Retinal pigment epithelial cell (primary cell): ENCODE results near the gene PTPRA.

Experiments used
- DNase-seq: peaks from one replicate; pipeline ENCODE4 v3.0.0-alpha.2; 2010; ENCODE audit warnings: low read depth
- H3K4me3 ChIP-seq: 2 replicates; pipeline ENCODE4 v1.5.1; 2011; ENCODE audit warnings: mild to moderate bottlenecking, low read length, control low read depth, moderate library complexity
- TF ChIP-seq, protein P1 (sequence below): conservative IDR thresholded peaks from 2 replicates; pipeline ENCODE4 v1.5.1; 2011; ENCODE audit warnings: low read depth, low read length, control low read depth, inconsistent platforms

PTPRA gene

DNA sequence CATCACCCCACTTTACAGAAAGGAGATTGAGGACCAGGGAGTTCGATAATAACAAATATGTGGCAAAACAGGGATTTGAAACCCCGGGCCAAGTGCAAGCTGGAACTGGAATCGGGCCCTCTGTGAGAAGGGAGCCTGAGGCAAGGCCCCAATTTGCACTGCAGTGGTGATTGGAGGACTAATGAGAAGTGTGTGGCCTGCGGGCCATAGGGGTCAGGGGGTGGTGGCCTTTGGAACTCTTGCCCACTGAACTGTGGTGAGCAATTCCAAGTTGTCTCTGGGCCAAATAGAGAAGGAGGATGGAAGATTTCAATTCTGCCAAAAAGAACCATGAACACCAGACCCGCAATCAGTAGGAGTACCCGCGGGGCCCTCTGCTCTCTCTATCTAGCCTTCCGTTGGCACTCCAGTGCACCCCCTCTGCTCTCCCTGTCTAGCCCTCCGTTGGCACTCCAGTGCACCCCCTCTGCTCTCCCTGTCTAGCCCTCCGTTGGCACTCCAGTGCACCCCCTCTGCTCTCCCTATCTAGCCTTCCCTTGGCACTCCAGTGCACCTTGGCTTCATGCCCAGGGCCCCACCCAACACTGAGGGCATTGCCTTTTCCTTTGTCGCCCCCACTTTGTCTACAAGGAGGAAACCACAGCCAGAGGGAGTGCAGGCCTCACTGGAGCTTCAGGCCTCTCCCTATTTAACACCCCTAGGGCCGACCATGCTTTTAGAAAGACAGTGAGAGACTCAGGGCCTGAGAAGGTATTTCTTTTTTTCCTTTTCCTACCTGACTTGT is 6.0 kb upstream of the PTPRA start:
- TF ChIP-seq, protein P1, sequence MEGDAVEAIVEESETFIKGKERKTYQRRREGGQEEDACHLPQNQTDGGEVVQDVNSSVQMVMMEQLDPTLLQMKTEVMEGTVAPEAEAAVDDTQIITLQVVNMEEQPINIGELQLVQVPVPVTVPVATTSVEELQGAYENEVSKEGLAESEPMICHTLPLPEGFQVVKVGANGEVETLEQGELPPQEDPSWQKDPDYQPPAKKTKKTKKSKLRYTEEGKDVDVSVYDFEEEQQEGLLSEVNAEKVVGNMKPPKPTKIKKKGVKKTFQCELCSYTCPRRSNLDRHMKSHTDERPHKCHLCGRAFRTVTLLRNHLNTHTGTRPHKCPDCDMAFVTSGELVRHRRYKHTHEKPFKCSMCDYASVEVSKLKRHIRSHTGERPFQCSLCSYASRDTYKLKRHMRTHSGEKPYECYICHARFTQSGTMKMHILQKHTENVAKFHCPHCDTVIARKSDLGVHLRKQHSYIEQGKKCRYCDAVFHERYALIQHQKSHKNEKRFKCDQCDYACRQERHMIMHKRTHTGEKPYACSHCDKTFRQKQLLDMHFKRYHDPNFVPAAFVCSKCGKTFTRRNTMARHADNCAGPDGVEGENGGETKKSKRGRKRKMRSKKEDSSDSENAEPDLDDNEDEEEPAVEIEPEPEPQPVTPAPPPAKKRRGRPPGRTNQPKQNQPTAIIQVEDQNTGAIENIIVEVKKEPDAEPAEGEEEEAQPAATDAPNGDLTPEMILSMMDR, result no peak
- H3K4me3 ChIP-seq, result no peak overlapping the region
- DNase-seq, result no peak

DNA sequence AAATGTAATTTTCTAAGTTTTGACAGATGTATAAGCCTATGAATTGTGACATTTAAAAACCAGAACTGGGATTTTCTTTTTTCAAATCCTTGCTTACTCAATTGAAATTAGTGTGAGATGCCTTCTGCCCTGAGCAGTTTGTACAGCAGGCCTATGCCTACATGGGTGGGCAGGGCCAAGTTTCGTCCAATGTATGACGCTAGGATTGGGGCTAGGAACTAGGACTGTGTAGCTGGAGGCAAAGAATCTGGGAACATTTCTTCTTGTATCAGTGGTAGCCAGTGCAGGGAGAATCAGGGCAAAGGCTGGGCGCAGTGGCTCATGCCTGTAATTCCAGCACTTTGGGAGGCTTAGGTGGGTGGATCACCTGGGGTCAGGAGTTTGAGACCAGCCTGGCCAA is 3.9 kb upstream of the PTPRA start:
- no peak for DNase-seq
- TF ChIP-seq, protein P1, result no peak
- no peak overlapping the region for H3K4me3 ChIP-seq

DNA sequence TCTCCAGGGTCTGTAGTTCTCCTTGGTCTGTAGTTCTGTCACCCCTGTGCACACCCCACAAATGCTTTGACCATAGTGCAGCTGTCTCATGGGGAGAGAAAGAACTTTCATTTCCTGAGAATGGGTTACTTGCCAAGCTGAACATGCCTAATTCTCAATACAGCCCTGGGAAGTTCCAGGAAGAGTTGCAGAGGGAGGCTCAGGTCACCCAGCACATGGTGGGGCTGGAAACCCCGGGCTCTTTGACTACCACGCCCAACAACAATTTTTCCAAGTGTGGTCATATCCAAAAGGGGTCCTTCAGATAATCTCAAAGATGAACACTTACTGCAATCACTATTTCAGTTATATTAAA is 2.2 kb upstream of the PTPRA start:
- no peak for DNase-seq
- TF ChIP-seq, protein P1, result no peak
- no peak overlapping the region for H3K4me3 ChIP-seq

DNA sequence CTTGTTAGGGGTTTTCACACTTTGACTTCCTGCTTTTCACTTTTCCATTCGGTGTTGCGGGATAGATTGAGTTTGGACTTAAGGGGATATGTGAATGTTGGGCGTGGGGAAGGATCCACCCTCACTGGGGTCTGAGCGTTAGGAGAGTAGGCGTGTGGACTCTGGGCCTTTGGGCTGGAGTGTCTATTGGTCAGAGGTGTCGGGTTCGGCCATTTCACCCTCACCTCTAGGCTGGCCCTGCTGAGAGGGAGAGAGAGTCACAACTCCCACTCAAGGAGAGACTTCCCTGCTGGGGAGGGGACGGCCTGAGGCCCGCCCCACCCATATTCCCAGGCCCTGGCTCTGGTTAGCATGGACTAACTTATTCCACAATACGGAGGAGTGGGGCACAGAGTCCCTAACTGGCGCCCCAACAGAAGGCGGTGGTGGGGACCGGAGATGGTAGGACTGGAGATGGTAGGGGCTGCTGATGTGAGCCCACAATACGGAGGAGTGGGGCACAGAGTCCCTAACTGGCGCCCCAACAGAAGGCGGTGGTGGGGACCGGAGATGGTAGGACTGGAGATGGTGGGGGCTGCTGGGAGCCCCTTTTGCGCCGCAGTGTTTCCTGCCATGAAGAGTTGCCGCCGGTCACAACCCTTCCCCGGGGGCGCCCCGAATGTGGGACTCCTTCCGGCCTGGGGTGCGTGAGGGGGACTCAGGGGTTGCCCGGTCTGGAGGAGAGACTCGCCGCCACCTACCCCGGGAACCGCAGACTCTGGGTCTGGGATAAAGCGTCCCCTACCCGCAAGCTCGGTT is 1.4 kb upstream of the PTPRA start:
- TF ChIP-seq, protein P1, result no peak
- DNase-seq, result no peak
- H3K4me3 ChIP-seq, result peak overlapping the region; percentile 67

DNA sequence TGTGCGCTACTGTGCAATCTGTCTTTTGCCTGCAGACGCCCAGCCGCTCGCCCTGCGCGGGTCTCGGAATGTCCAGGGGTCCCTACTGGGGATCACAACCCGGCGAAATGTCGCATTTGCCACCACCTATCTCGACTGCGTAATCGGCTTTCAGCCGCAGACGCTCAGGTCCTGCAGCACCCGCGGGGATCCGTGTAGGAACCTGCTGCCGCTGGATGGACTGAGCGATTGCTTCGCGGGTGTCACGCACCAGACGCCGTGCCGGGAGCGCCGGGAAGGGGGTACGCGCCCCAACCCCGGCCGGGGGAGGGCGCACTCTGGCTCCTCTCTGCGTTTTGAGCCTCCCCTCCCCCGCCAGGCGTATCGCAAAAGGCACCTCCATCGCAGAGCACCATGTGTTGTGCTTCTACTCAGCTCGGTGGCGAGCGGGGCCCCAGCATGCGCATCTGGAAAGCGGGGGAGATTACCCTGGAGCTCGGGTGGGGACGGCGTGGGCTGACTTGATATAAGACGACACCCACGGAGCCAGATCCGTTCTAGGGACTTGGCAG is 747 bp upstream of the PTPRA start:
- peak; percentile 9 for DNase-seq
- peak overlapping the region; percentile 67 for H3K4me3 ChIP-seq
- TF ChIP-seq, protein P1, result peak; percentile 42

DNA sequence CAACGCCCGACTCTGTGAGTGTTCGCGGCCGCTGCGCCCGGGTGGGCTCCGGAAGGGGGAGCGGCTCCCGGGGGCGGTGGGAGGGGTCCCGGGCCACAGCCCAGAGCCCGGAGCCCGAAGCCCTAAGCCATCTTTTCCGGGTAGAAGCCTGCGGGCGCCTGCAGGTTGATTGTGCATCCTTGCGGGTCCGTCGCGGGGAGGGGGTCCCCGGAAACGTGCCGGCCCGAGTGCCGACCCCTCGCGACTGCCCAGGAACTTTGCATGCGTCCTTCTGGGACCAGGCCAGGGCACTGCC is 413 bp downstream of the PTPRA start:
- peak overlapping the region; percentile 91 for H3K4me3 ChIP-seq
- TF ChIP-seq, protein P1, result no peak
- no peak for DNase-seq
